OCI-LY7 (cell line): ENCODE data around the gene ALK. TPM values are rescaled to one million over a fixed set of nuclear protein-coding genes. Genes with fewer than 3 reads are reported as not detected.

Source experiments
- BruUV-seq: library from RNA; stranded (reverse); fragments of 400-500 nt; replicated peaks from 2 replicates; lab custom pipeline; 2021; lab: Mats Ljungman, UMichigan
- CTCF ChIA-PET: fragments of 300-600 bp; sonication (Branson Sonifier 250); formaldehyde crosslinking; loops from one replicate; lab custom pipeline; 2022; ENCODE audit warnings: antibody characterized with exemption; ENCODE audit not compliant: unreplicated experiment; lab: Charles Lee
- POLR2A ChIA-PET: fragments of 300-600 bp; sonication (Branson Sonifier 250); formaldehyde crosslinking; loops from one replicate; lab custom pipeline; 2022; ENCODE audit warnings: antibody characterized with exemption; lab: Charles Lee
- DNase-seq: peaks from one replicate; pipeline ENCODE4 v3.0.0-alpha.2; 2015; ENCODE audit warnings: low spot score
- H2AFZ ChIP-seq: fragments of 200-600 bp; sonication (generic), shearing (Covaris generic); 2 replicates; pipeline ENCODE4 v1.6.1; 2014; ENCODE audit warnings: mild to moderate bottlenecking, antibody characterized with exemption, low read length, moderate library complexity
- H3K27ac ChIP-seq: fragments of 200-600 bp; sonication (generic); 2 replicates; pipeline ENCODE4 v1.5.1; 2014; ENCODE audit warnings: mixed run types, low read depth, mild to moderate bottlenecking, moderate library complexity, low read length, inconsistent platforms; ENCODE audit not compliant: poor library complexity, severe bottlenecking
- H3K36me3 ChIP-seq: fragments of 200-600 bp; sonication (generic); 2 replicates; pipeline ENCODE4 v1.6.1; 2014; ENCODE audit warnings: mild to moderate bottlenecking, antibody characterized with exemption, low read length, moderate library complexity, mixed read lengths; ENCODE audit not compliant: insufficient read depth
- H3K4me1 ChIP-seq: fragments of 200-600 bp; sonication (generic); 2 replicates; pipeline ENCODE4 v1.5.1; 2014; ENCODE audit warnings: mild to moderate bottlenecking, low read length; ENCODE audit not compliant: insufficient read depth, poor library complexity, severe bottlenecking
- H3K4me2 ChIP-seq: fragments of 200-600 bp; sonication (generic); 2 replicates; pipeline ENCODE4 v1.6.1; 2014; ENCODE audit warnings: mild to moderate bottlenecking, low read length
- H3K4me3 ChIP-seq: fragments of 200-600 bp; sonication (generic); 2 replicates; pipeline ENCODE4 v1.5.1; 2014; ENCODE audit warnings: mild to moderate bottlenecking, low read depth, low read length; ENCODE audit not compliant: poor library complexity, severe bottlenecking
- H3K79me2 ChIP-seq: fragments of 200-600 bp; sonication (generic); 2 replicates; pipeline ENCODE4 v1.6.1; 2016; ENCODE audit warnings: low read depth, mild to moderate bottlenecking, low read length, moderate library complexity, mixed read lengths; ENCODE audit not compliant: insufficient read depth
- H3K9me2 ChIP-seq: fragments of 200-600 bp; sonication (generic); 2 replicates; pipeline ENCODE4 v1.6.1; 2016; ENCODE audit warnings: mild to moderate bottlenecking, low read length, mixed read lengths; ENCODE audit not compliant: insufficient read depth
- H3K9me3 ChIP-seq: fragments of 200-600 bp; sonication (generic); 2 replicates; pipeline ENCODE4 v1.6.1; 2014; ENCODE audit warnings: mild to moderate bottlenecking, mixed run types, low read length, mixed read lengths
- H4K20me1 ChIP-seq: fragments of 200-600 bp; sonication (generic); 2 replicates; pipeline ENCODE4 v1.6.1; 2014; ENCODE audit warnings: mild to moderate bottlenecking, antibody characterized with exemption, low read length, moderate library complexity, mixed read lengths; ENCODE audit not compliant: insufficient read depth
- EZH2phosphoT487 ChIP-seq: fragments of 200-600 bp; sonication (generic); IDR thresholded peaks from 2 replicates; pipeline ENCODE4 v1.6.1; 2018; ENCODE audit warnings: low read depth, borderline replicate concordance, mild to moderate bottlenecking, mixed run types, antibody characterized with exemption, low read length, moderate library complexity, mixed read lengths
- intact Hi-C: fragments of 100-400 bp; cut with micrococcal nuclease; formaldehyde crosslinking; loops from one replicate; pipeline ENCODE4 v1.10.0; 2022; ENCODE audit not compliant: unreplicated experiment
- total RNA-seq, 2 experiments: library from RNA; depleted of rRNA in 1 of 2; stranded (reverse); fragments of >200 nt in 1 of 2; shearing (Covaris generic) in 1 of 2; gene quantifications; 2 replicates each; pipeline ENCODE4 v1.2.3, GENCODE V29; 2014 to 2022
- TF ChIP-seq, protein P1 (sequence below): fragments of 200-600 bp; sonication (generic); conservative IDR thresholded peaks from 2 replicates; pipeline ENCODE4 v1.5.1; 2014; ENCODE audit warnings: mild to moderate bottlenecking, antibody characterized with exemption, low read length, moderate library complexity, mixed read lengths

The ALK gene
- total RNA-seq, 2 experiments from 2014 or later = 0.09 TPM; not detected in 1

GRCh38 chr2:29874745-29875144 lies 46.6 kb downstream of the ALK start:
- no peak overlapping the region for H2AFZ ChIP-seq
- H3K4me2 ChIP-seq = no peak overlapping the region
- H3K79me2 ChIP-seq = no peaks in the 10 kb centered on the region
- H3K9me2 ChIP-seq = no peaks in the 10 kb centered on the region
- BruUV-seq = no TSS peak
- intact Hi-C loops = no loop called here
- POLR2A ChIA-PET = no interaction called here
- no peaks in the 10 kb centered on the region for H3K36me3 ChIP-seq
- TF ChIP-seq, protein P1, sequence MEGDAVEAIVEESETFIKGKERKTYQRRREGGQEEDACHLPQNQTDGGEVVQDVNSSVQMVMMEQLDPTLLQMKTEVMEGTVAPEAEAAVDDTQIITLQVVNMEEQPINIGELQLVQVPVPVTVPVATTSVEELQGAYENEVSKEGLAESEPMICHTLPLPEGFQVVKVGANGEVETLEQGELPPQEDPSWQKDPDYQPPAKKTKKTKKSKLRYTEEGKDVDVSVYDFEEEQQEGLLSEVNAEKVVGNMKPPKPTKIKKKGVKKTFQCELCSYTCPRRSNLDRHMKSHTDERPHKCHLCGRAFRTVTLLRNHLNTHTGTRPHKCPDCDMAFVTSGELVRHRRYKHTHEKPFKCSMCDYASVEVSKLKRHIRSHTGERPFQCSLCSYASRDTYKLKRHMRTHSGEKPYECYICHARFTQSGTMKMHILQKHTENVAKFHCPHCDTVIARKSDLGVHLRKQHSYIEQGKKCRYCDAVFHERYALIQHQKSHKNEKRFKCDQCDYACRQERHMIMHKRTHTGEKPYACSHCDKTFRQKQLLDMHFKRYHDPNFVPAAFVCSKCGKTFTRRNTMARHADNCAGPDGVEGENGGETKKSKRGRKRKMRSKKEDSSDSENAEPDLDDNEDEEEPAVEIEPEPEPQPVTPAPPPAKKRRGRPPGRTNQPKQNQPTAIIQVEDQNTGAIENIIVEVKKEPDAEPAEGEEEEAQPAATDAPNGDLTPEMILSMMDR = no peak
- TF ChIP-seq EZH2phosphoT487 = no peak
- H3K4me3 ChIP-seq = no peak overlapping the region
- no peaks in the 10 kb centered on the region for H4K20me1 ChIP-seq
- H3K27ac ChIP-seq = no peak overlapping the region
- CTCF ChIA-PET = no interaction called here
- no peak for DNase-seq
- H3K9me3 ChIP-seq = no peaks in the 10 kb centered on the region
- no peaks in the 10 kb centered on the region for H3K4me1 ChIP-seq

DNA sequence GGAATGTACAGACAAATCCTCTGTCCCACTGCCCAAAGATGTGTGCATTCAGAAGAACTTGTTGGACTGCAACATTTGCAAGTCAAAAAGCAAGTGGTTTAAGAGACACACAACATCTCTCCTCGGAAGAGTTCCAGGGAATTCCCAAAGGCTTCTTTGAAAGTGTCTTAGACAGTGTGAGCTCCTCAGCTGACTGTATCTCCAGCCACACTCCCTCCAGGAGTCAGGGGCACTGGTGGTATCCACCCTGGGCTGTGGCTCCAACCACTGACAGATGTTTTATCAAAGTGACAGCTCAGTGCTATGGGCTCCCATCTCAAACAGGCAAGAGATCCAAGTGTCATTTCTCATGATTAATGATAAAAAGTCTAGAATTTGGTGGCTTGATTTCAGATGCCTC lies 48.5 kb downstream of the ALK start:
- TF ChIP-seq, protein P1 = no peak
- TF ChIP-seq EZH2phosphoT487 = no peak
- Histone ChIP-seq H3K4me2 (no peak overlapping the region), H3K79me2 (no peaks in the 10 kb centered on the region), H2AFZ (no peak overlapping the region), H3K36me3 (no peaks in the 10 kb centered on the region), H3K4me1 (no peaks in the 10 kb centered on the region), H4K20me1 (no peaks in the 10 kb centered on the region), H3K27ac (no peak overlapping the region), H3K4me3 (no peak overlapping the region), H3K9me2 (no peaks in the 10 kb centered on the region), H3K9me3 (no peaks in the 10 kb centered on the region)
- ChIA-PET POLR2A (no interaction called here), CTCF (no interaction called here)
- BruUV-seq = no TSS peak
- intact Hi-C loops = no loop called here
- no peak for DNase-seq

GRCh38 chr2:29871541-29871940 lies 49.8 kb downstream of the ALK start:
- POLR2A ChIA-PET = no interaction called here
- no TSS peak for BruUV-seq

More at GRCh38 chr2:29871541-29871940, 49.8 kb downstream of the ALK start:
- intact Hi-C loops = no loop called here
- no peaks in the 10 kb centered on the region for H3K79me2 ChIP-seq
- no peak for DNase-seq
- H3K36me3 ChIP-seq = no peaks in the 10 kb centered on the region
- no peaks in the 10 kb centered on the region for H3K4me1 ChIP-seq
- TF ChIP-seq, protein P1 = no peak
- TF ChIP-seq EZH2phosphoT487 = no peak
- no peaks in the 10 kb centered on the region for H4K20me1 ChIP-seq
- no peaks in the 10 kb centered on the region for H3K9me3 ChIP-seq
- no peaks in the 10 kb centered on the region for H3K9me2 ChIP-seq
- CTCF ChIA-PET = no interaction called here
- H3K27ac ChIP-seq = no peak overlapping the region
- no peak overlapping the region for H3K4me3 ChIP-seq
- H2AFZ ChIP-seq = no peak overlapping the region
- no peak overlapping the region for H3K4me2 ChIP-seq
